ENCODE results near the gene TAB2.

TAB2 gene

GRCh38 chr6:149437212-149437611 is 119.7 kb downstream of the TAB2 start:
- Histone ChIP-seq H3K27ac (ENCODE audit: low read depth, low read length) (no peak overlapping the region), H3K79me2 (ENCODE audit: control insufficient read depth, insufficient read depth, low read length, poor library complexity) (no peaks in the 10 kb centered on the region), H3K4me1 (ENCODE audit: control insufficient read depth in 1 of 2, insufficient read depth in 2 of 2, low read length in 2 of 2) (peaks cover 0 to 2% of the 10 kb centered on the region in 2 experiments), H3K4me2 (ENCODE audit: low read length) (no peak overlapping the region), H2BK12ac (ENCODE audit: low read length) (no peak overlapping the region), H2BK120ac (ENCODE audit: insufficient read depth, low read length, poor library complexity) (no peak overlapping the region), H3K4ac (ENCODE audit: low read depth, low read length) (no peak overlapping the region), H3K4me3 (ENCODE audit: low read depth, low read length) (no peak overlapping the region), H3K79me1 (ENCODE audit: low read length) (no peaks in the 10 kb centered on the region), H2AFZ (ENCODE audit: insufficient read depth, low read length, poor library complexity) (no peak overlapping the region), H3K9ac (ENCODE audit: low read length) (no peak overlapping the region), H2BK5ac (ENCODE audit: low read depth, low read length, poor library complexity) (no peak overlapping the region), H3K27me3 (ENCODE audit: insufficient read depth, low read length) (no peaks in the 10 kb centered on the region), H3K9me3 (ENCODE audit: insufficient read depth, low read depth, low read length) (peaks cover 2% of the 10 kb centered on the region), H3K18ac (ENCODE audit: low read length) (no peak overlapping the region), H4K12ac (ENCODE audit: low read depth, low read length) (no peak overlapping the region), H4K8ac (ENCODE audit: low read depth, low read length) (no peak overlapping the region), H3K14ac (ENCODE audit: low read length) (no peak overlapping the region), H3K36me3 (ENCODE audit: control insufficient read depth in 1 of 2, insufficient read depth in 2 of 2, low read length in 2 of 2) (no peaks in the 10 kb centered on the region), H2AK5ac (ENCODE audit: low read length) (no peak overlapping the region), H4K91ac (ENCODE audit: low read depth, low read length) (no peak overlapping the region), H3K23ac (ENCODE audit: low read length) (no peak overlapping the region)
- peak in 1 of 2 donors; percentile 21 for DNase-seq
- no CpG with 5 or more reads among the region's 3 CpGs for WGBS (ENCODE audit: extremely low coverage, insufficient coverage, insufficient read length)

- no CpG with 5 or more reads among the region's 3 CpGs for WGBS (ENCODE audit: extremely low coverage, insufficient coverage, insufficient read length)
- no peaks in the 10 kb centered on the region for H3K79me1 ChIP-seq (ENCODE audit: low read length)
These were observed 121.3 kb downstream of the TAB2 start for GRCh38 chr6:149438855-149439254.

GRCh38 chr6:149439626-149440025 is 122.1 kb downstream of the TAB2 start:
- Histone ChIP-seq H3K4me3 (ENCODE audit: low read depth, low read length) (no peak overlapping the region), H3K4me1 (ENCODE audit: control insufficient read depth in 1 of 2, insufficient read depth in 2 of 2, low read length in 2 of 2) (peaks cover 2 to 5% of the 10 kb centered on the region in 2 experiments), H3K18ac (ENCODE audit: low read length) (no peak overlapping the region), H2AFZ (ENCODE audit: insufficient read depth, low read length, poor library complexity) (no peak overlapping the region), H4K12ac (ENCODE audit: low read depth, low read length) (no peak overlapping the region), H3K27ac (ENCODE audit: low read depth, low read length) (no peak overlapping the region), H4K8ac (ENCODE audit: low read depth, low read length) (no peak overlapping the region), H3K79me2 (ENCODE audit: control insufficient read depth, insufficient read depth, low read length, poor library complexity) (no peaks in the 10 kb centered on the region), H2BK5ac (ENCODE audit: low read depth, low read length, poor library complexity) (no peak overlapping the region), H2AK5ac (ENCODE audit: low read length) (no peak overlapping the region), H4K91ac (ENCODE audit: low read depth, low read length) (no peak overlapping the region), H3K79me1 (ENCODE audit: low read length) (no peaks in the 10 kb centered on the region), H3K4ac (ENCODE audit: low read depth, low read length) (no peak overlapping the region), H3K14ac (ENCODE audit: low read length) (no peak overlapping the region), H2BK120ac (ENCODE audit: insufficient read depth, low read length, poor library complexity) (no peak overlapping the region), H3K9me3 (ENCODE audit: insufficient read depth, low read depth, low read length) (peaks cover 4% of the 10 kb centered on the region), H3K23ac (ENCODE audit: low read length) (no peak overlapping the region), H3K9ac (ENCODE audit: low read length) (no peak overlapping the region), H3K27me3 (ENCODE audit: insufficient read depth, low read length) (no peaks in the 10 kb centered on the region), H3K36me3 (ENCODE audit: control insufficient read depth in 1 of 2, insufficient read depth in 2 of 2, low read length in 2 of 2) (no peaks in the 10 kb centered on the region), H3K4me2 (ENCODE audit: low read length) (no peak overlapping the region), H2BK12ac (ENCODE audit: low read length) (no peak overlapping the region)
- no peak for DNase-seq
- no CpG with 5 or more reads among the region's 1 CpG for WGBS (ENCODE audit: extremely low coverage, insufficient coverage, insufficient read length)

More at GRCh38 chr6:149438855-149439254, 121.3 kb downstream of the TAB2 start:
- no peak overlapping the region for H2BK120ac ChIP-seq (ENCODE audit: insufficient read depth, low read length, poor library complexity)
- no peak overlapping the region for H4K8ac ChIP-seq (ENCODE audit: low read depth, low read length)
- H3K14ac ChIP-seq (ENCODE audit: low read length) = no peak overlapping the region
- H3K79me2 ChIP-seq (ENCODE audit: control insufficient read depth, insufficient read depth, low read length, poor library complexity) = no peaks in the 10 kb centered on the region
- no peak overlapping the region for H2BK12ac ChIP-seq (ENCODE audit: low read length)
- no peak overlapping the region for H3K23ac ChIP-seq (ENCODE audit: low read length)
- no peak overlapping the region for H3K4me3 ChIP-seq (ENCODE audit: low read depth, low read length)
- H3K9me3 ChIP-seq (ENCODE audit: insufficient read depth, low read depth, low read length) = peaks cover 2% of the 10 kb centered on the region
- no peak overlapping the region for H2AFZ ChIP-seq (ENCODE audit: insufficient read depth, low read length, poor library complexity)
- H3K27me3 ChIP-seq (ENCODE audit: insufficient read depth, low read length) = no peaks in the 10 kb centered on the region
- DNase-seq = no peak
- no peak overlapping the region for H3K4me2 ChIP-seq (ENCODE audit: low read length)
- H3K4me1 ChIP-seq (ENCODE audit: control insufficient read depth in 1 of 2, insufficient read depth in 2 of 2, low read length in 2 of 2) = peaks cover 2 to 5% of the 10 kb centered on the region in 2 experiments
- H3K27ac ChIP-seq (ENCODE audit: low read depth, low read length) = no peak overlapping the region
- H4K12ac ChIP-seq (ENCODE audit: low read depth, low read length) = no peak overlapping the region
- no peak overlapping the region for H4K91ac ChIP-seq (ENCODE audit: low read depth, low read length)
- no peak overlapping the region for H3K18ac ChIP-seq (ENCODE audit: low read length)
- H2BK5ac ChIP-seq (ENCODE audit: low read depth, low read length, poor library complexity) = no peak overlapping the region
- no peak overlapping the region for H3K4ac ChIP-seq (ENCODE audit: low read depth, low read length)
- no peaks in the 10 kb centered on the region for H3K36me3 ChIP-seq (ENCODE audit: control insufficient read depth in 1 of 2, insufficient read depth in 2 of 2, low read length in 2 of 2)
- H2AK5ac ChIP-seq (ENCODE audit: low read length) = no peak overlapping the region
- H3K9ac ChIP-seq (ENCODE audit: low read length) = no peak overlapping the region

GRCh38 chr6:149440735-149441671 is 123.5 kb downstream of the TAB2 start:
- Histone ChIP-seq H3K36me3 (ENCODE audit: control insufficient read depth in 1 of 2, insufficient read depth in 2 of 2, low read length in 2 of 2) (no peaks in the 10 kb centered on the region), H2AFZ (ENCODE audit: insufficient read depth, low read length, poor library complexity) (no peak overlapping the region), H4K91ac (ENCODE audit: low read depth, low read length) (no peak overlapping the region), H3K4ac (ENCODE audit: low read depth, low read length) (no peak overlapping the region), H2BK120ac (ENCODE audit: insufficient read depth, low read length, poor library complexity) (no peak overlapping the region), H3K4me1 (ENCODE audit: control insufficient read depth in 1 of 2, insufficient read depth in 2 of 2, low read length in 2 of 2) (peaks cover 2 to 5% of the 10 kb centered on the region in 2 experiments), H3K4me2 (ENCODE audit: low read length) (no peak overlapping the region), H3K79me1 (ENCODE audit: low read length) (no peaks in the 10 kb centered on the region), H4K12ac (ENCODE audit: low read depth, low read length) (no peak overlapping the region), H3K27ac (ENCODE audit: low read depth, low read length) (no peak overlapping the region), H3K79me2 (ENCODE audit: control insufficient read depth, insufficient read depth, low read length, poor library complexity) (no peaks in the 10 kb centered on the region), H3K4me3 (ENCODE audit: low read depth, low read length) (no peak overlapping the region), H2AK5ac (ENCODE audit: low read length) (no peak overlapping the region), H4K8ac (ENCODE audit: low read depth, low read length) (no peak overlapping the region), H3K27me3 (ENCODE audit: insufficient read depth, low read length) (no peaks in the 10 kb centered on the region), H2BK5ac (ENCODE audit: low read depth, low read length, poor library complexity) (no peak overlapping the region), H2BK12ac (ENCODE audit: low read length) (no peak overlapping the region), H3K14ac (ENCODE audit: low read length) (no peak overlapping the region), H3K9me3 (ENCODE audit: insufficient read depth, low read depth, low read length) (peaks cover 6% of the 10 kb centered on the region), H3K9ac (ENCODE audit: low read length) (no peak overlapping the region), H3K18ac (ENCODE audit: low read length) (no peak overlapping the region), H3K23ac (ENCODE audit: low read length) (no peak overlapping the region)
- no CpG with 5 or more reads among the region's 16 CpGs for WGBS (ENCODE audit: extremely low coverage, insufficient coverage, insufficient read length)
- DNase-seq = no peak

All from trophoblast cell (in vitro differentiated cells and primary cell).